ENCODE data around the gene BRINP2. TPM values are rescaled to one million over a fixed set of nuclear protein-coding genes. Genes with fewer than 3 reads are reported as not detected.
"Not testable (repeated sequence)": the region's sequence is repeated elsewhere in the genome, so short reads cannot be mapped to it uniquely, and the experiment has no call there.

BRINP2 gene
- total RNA-seq, 2 experiments from 2014 or later: not detected

DNA sequence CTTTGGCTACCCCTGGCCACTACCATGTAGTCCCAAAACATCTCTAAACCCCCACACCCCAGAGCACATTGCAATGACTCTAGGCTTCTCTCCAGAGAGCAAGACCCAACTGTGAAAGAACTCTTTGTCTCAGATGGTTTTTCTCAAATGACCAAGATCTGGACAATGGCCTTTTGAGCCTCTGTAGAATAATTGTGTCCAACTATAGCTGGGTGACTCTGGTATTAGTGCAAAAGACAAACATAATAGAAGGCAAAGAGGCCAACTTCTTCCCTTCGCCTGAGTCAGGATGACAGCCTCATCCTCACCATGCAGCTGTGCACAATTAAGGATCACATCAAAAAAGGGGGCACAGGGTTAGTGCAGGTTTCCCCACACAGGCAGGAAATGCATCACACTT lies 139.6 kb downstream of the BRINP2 start:
- Mint-ChIP-seq H3K9me3 (ENCODE audit: low read depth) (peaks cover 3% of the 10 kb centered on the region), H3K4me3 (no peak overlapping the region), H3K27ac (no peak overlapping the region), H3K36me3 (no peaks in the 10 kb centered on the region), H3K27me3 (no peaks in the 10 kb centered on the region), H3K4me1 (no peaks in the 10 kb centered on the region)
- DNase-seq: no peak
- CTCF ChIA-PET: no interaction called here
- ATAC-seq: no peak

DNA sequence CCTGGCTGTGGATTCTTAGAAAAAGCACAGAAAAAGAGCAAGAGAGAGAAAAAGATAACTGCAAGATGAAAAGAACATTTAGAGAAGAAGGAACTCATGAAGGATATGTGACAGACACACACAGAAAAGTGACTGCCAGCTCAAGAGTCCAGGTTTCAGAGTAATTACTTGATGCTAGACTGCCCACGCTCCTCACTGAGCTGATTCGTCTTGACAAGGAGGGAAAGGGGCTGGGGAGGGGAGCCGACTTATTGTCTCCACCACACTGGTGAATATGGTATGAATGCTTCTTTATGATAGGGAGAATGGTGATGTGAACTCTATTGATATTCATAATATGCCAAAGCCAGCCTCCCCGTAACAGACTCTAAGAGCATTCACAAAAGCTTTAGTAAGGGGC lies 140.4 kb downstream of the BRINP2 start:
- H3K4me3 Mint-ChIP-seq: no peak overlapping the region
- H3K27me3 Mint-ChIP-seq: no peaks in the 10 kb centered on the region
- no peak for DNase-seq
- no peak for ATAC-seq
- H3K4me1 Mint-ChIP-seq: no peaks in the 10 kb centered on the region
- H3K27ac Mint-ChIP-seq: no peak overlapping the region
- CTCF ChIA-PET: no interaction called here
- no peaks in the 10 kb centered on the region for H3K36me3 Mint-ChIP-seq
- peaks cover 3% of the 10 kb centered on the region for H3K9me3 Mint-ChIP-seq (ENCODE audit: low read depth)

DNA sequence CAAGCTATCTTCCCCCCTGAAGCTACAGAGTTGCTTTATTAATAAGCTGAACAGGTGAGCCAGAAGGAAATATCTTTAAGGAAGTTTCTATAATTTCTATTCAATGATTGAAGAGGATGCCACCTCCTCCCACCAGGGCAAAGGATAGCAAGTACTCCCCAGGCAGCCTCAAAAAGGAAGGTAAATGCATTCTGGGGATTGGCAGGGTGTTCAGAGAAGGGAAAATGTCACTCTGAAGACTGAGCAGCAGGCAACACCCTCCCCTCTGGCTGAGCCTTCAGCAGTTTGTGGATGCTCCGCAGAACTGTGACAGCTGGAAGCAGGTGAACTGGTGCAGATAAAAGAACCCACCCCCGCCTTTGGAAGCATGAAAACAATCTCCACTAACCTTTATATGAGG lies 140.8 kb downstream of the BRINP2 start:
- Mint-ChIP-seq H3K4me1 (no peaks in the 10 kb centered on the region), H3K36me3 (no peaks in the 10 kb centered on the region), H3K27me3 (no peaks in the 10 kb centered on the region), H3K4me3 (no peak overlapping the region), H3K27ac (no peak overlapping the region), H3K9me3 (ENCODE audit: low read depth) (peaks cover 3% of the 10 kb centered on the region)
- ATAC-seq: no peak
- CTCF ChIA-PET: no interaction called here
- no peak for DNase-seq

DNA sequence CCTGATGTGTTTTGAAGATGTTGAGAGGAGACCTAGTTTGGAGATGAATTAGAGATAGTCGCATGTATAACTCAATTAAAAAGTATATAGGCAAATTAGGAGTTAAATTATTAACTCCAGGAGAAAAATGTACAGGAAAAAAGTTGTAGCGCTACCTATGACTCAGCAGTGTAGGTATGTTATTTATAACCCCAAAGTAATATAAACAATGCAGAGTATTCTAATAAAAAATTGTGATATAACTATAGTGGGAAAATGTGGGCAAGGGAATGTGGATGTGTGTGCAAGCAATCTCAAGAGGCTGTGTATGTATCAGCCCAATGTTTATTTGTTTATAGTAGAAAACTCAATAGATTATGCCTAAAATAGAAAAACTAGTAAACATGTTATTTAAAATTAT lies 144.5 kb downstream of the BRINP2 start:
- peaks cover 2% of the 10 kb centered on the region for H3K9me3 Mint-ChIP-seq (ENCODE audit: low read depth)
- no peaks in the 10 kb centered on the region for H3K27me3 Mint-ChIP-seq
- no peak overlapping the region for H3K27ac Mint-ChIP-seq
- CTCF ChIA-PET: no interaction called here
- no peaks in the 10 kb centered on the region for H3K4me1 Mint-ChIP-seq
- ATAC-seq (no peak), DNase-seq (no peak)
- H3K36me3 Mint-ChIP-seq: no peaks in the 10 kb centered on the region
- no peak overlapping the region for H3K4me3 Mint-ChIP-seq

DNA sequence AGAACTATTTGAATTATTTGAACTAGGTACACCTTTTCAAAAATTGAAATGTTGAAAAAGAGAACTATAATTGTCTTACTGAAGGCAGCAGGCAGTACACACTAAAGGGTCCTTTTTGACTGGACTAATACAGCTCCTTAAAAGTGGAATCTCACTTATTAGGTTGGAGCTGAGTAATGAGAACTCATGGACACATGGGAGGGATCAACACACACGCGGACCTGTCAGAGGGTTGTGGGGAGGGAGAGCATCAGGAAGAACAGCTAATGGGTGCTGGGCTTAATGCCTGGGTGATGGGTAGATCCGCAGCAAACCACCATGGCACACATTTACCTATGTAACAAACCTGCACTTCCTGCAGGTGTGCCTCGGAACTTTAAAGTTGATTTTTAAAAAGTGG lies 145.0 kb downstream of the BRINP2 start:
- CTCF ChIA-PET: no interaction called here
- H3K4me1 Mint-ChIP-seq: no peaks in the 10 kb centered on the region
- DNase-seq (no peak), ATAC-seq (no peak)
- H3K9me3 Mint-ChIP-seq (ENCODE audit: low read depth): peaks cover 2% of the 10 kb centered on the region
- no peaks in the 10 kb centered on the region for H3K36me3 Mint-ChIP-seq
- no peaks in the 10 kb centered on the region for H3K27me3 Mint-ChIP-seq
- H3K27ac Mint-ChIP-seq: no peak overlapping the region
- H3K4me3 Mint-ChIP-seq: no peak overlapping the region

DNA sequence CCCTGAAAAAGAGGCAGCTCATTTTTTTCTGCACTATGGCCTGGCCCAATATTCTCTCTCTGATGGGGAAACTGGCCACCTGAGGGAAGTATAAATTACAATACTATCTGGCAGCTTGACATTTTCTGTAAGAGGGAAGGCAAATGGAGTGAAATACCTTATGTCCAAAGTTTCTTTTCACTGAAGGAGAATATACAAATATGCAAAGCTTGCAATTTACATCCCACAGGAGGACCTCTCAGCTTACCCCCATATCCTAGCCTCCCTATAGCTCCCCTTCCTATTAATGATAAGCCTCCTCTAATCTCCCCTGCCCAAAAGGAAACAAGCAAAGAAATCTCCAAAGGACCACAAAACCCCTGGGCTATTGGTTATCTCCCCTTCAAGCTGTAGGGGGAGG lies 150.7 kb downstream of the BRINP2 start:
- H3K4me3 Mint-ChIP-seq; H3K27me3 Mint-ChIP-seq; ATAC-seq; H3K4me1 Mint-ChIP-seq; H3K9me3 Mint-ChIP-seq (ENCODE audit: low read depth); DNase-seq; H3K36me3 Mint-ChIP-seq; H3K27ac Mint-ChIP-seq; CTCF ChIA-PET: not testable (repeated sequence)

DNA sequence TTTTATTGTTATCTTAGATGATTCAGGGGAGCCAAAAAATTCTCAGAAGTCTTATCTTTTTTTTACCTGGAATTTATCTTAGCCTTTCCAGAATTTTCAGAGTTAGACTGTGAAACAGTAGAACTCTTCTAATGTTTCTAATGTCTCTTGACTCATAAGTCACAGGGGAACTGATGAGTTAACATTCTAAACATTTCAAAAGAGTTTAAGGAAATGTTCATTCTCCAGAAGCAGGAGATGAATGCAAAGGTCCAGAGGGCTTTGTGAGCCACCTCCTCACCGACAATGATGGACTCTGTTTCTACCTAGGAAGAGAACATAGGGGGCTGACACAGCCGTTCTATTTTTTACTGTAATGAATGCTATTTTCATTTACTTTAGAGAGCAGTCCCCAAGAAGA lies 157.5 kb downstream of the BRINP2 start:
- no peak overlapping the region for H3K27ac Mint-ChIP-seq
- H3K36me3 Mint-ChIP-seq: no peaks in the 10 kb centered on the region
- CTCF ChIA-PET: no interaction called here
- no peaks in the 10 kb centered on the region for H3K4me1 Mint-ChIP-seq
- H3K4me3 Mint-ChIP-seq: no peak overlapping the region
- no peak for DNase-seq
- H3K27me3 Mint-ChIP-seq: no peaks in the 10 kb centered on the region
- no peak for ATAC-seq
- no peaks in the 10 kb centered on the region for H3K9me3 Mint-ChIP-seq (ENCODE audit: low read depth)

DNA sequence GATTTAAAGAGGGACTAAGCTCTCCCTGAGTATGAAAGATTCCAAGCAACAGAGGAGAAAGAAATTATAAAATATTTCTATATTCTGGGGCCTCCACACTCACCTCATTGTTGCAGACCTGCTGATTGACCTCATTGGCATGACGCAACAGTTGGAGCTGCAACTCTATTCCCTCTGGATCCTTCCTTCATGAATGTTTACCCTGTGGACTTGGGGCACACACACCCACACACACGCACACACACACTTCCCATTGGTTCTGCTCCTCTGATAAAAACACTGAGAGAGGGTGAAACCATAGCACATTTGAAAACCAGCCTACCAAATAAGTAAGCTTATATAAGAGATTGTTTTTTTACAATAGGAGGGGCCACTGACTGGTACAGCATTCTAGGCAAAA lies 159.1 kb downstream of the BRINP2 start:
- H3K4me3 Mint-ChIP-seq: no peak overlapping the region
- no peak for DNase-seq
- H3K4me1 Mint-ChIP-seq: no peaks in the 10 kb centered on the region
- no peak for ATAC-seq
- no peak overlapping the region for H3K27ac Mint-ChIP-seq
- H3K9me3 Mint-ChIP-seq (ENCODE audit: low read depth): no peaks in the 10 kb centered on the region
- no peaks in the 10 kb centered on the region for H3K36me3 Mint-ChIP-seq
- CTCF ChIA-PET: no interaction called here
- no peaks in the 10 kb centered on the region for H3K27me3 Mint-ChIP-seq

Other genes with a start within 250 kb of the BRINP2 start
- gene ASTN1, start 6.2 kb upstream of the BRINP2 start, total RNA-seq: not detected